ENCODE results near the gene FRAT1.

GRCh38 chr10:97279121-97279815 is 39.8 kb upstream of the FRAT1 start:
- TF ChIP-seq, protein P1, sequence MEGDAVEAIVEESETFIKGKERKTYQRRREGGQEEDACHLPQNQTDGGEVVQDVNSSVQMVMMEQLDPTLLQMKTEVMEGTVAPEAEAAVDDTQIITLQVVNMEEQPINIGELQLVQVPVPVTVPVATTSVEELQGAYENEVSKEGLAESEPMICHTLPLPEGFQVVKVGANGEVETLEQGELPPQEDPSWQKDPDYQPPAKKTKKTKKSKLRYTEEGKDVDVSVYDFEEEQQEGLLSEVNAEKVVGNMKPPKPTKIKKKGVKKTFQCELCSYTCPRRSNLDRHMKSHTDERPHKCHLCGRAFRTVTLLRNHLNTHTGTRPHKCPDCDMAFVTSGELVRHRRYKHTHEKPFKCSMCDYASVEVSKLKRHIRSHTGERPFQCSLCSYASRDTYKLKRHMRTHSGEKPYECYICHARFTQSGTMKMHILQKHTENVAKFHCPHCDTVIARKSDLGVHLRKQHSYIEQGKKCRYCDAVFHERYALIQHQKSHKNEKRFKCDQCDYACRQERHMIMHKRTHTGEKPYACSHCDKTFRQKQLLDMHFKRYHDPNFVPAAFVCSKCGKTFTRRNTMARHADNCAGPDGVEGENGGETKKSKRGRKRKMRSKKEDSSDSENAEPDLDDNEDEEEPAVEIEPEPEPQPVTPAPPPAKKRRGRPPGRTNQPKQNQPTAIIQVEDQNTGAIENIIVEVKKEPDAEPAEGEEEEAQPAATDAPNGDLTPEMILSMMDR (IDR thresholded peaks at IDR 0.05), result no peak
- TF ChIP-seq POLR2A (IDR thresholded peaks at IDR 0.05), result no peak

Data from body of pancreas (tissue), 4 donors.